Small intestine (tissue), 7 donors: Measurements from ENCODE around the gene TCF4. TPM values are rescaled to one million over a fixed set of nuclear protein-coding genes. Genes with fewer than 3 reads are reported as not detected.

Source experiments
- DNase-seq, 2 donors: peaks; one replicate each; pipeline versions ENCODE4 v3.0.0 to v3.0.0-alpha.2; 2013
- FAIRE-seq: peaks from 2 replicates; lab custom pipeline; 2012; peaks lifted over from hg19 to GRCh38; lab: Jason Lieb, UNC
- H3K27ac ChIP-seq, 3 donors: one replicate each; pipeline ENCODE4 v1.5.1; 2013; ENCODE audit warnings: low read length in 2 of 3, mild to moderate bottlenecking in 2 of 3, control low read depth in 1 of 3, inconsistent platforms in 1 of 3, low read depth in 1 of 3, moderate library complexity in 1 of 3
- H3K27me3 ChIP-seq, 3 donors: one replicate each; pipeline ENCODE4 v1.6.1; 2013; ENCODE audit warnings: low read length in 3 of 3, inconsistent platforms in 1 of 3; ENCODE audit not compliant: control insufficient read depth in 3 of 3, insufficient read depth in 3 of 3
- H3K36me3 ChIP-seq, 3 donors: one replicate each; pipeline ENCODE4 v1.6.1; 2013; ENCODE audit warnings: low read length in 3 of 3, inconsistent platforms in 1 of 3, low read depth in 1 of 3, mild to moderate bottlenecking in 1 of 3, moderate library complexity in 1 of 3; ENCODE audit not compliant: control insufficient read depth in 3 of 3, insufficient read depth in 2 of 3
- H3K4me1 ChIP-seq, 3 donors: one replicate each; pipeline ENCODE4 v1.6.1; 2013; ENCODE audit warnings: low read length in 2 of 3, inconsistent platforms in 1 of 3, low read depth in 1 of 3, mild to moderate bottlenecking in 1 of 3, moderate library complexity in 1 of 3; ENCODE audit not compliant: control insufficient read depth in 3 of 3, insufficient read depth in 2 of 3
- H3K4me3 ChIP-seq, 3 donors: one replicate each; pipeline ENCODE4 v1.5.1; 2013; ENCODE audit warnings: low read length in 3 of 3, control low read depth in 1 of 3, inconsistent platforms in 1 of 3, low read depth in 1 of 3, mild to moderate bottlenecking in 1 of 3, moderate library complexity in 1 of 3
- H3K9me3 ChIP-seq, 2 donors: one replicate each; pipeline ENCODE4 v1.6.1; 2013; ENCODE audit warnings: low read depth in 1 of 2, low read length in 1 of 2; ENCODE audit not compliant: control insufficient read depth in 2 of 2, insufficient read depth in 1 of 2
- WGBS, 3 donors: extraction: QIAGEN DNeasy Blood & Tissue Kit; methylation state at CpG; one replicate each; pipeline ENCODE4 v1.1.7; 2013; 5-methylcytosine and 5-hydroxymethylcytosine counted together
- polyA plus RNA-seq, 4 donors: library from polyadenylated mRNA; stranded (reverse) in 3 of 4; unstranded in 1 of 4; fragments of 200-250 nt in 3 of 4; fragments of 120-200 nt in 1 of 4; gene quantifications; one replicate each; pipeline versions ENCODE4 v1.2.1 to v1.2.3, GENCODE V29; 2013
- donor health status: healthy with polysubstance abuse.
- donor health status: control.
- donor health status: control.
- donor health status: Bipolar disorder and iron deficiency.
- donor health status: healthy.

The TCF4 gene
- polyA plus RNA-seq, 4 donors: 0.67 to 23.7 (median 11.5) TPM

GRCh38 chr18:55202232-55202917, 385.6 kb downstream of the TCF4 start:
- 86 to 94% (median 94%) methylated on average over 2 of the region's 2 CpGs for WGBS, 3 donors
- no peak for DNase-seq
- no peak for FAIRE-seq

GRCh38 chr18:55199291-55199963, 388.6 kb downstream of the TCF4 start:
- H3K27me3 ChIP-seq: no peaks in the 10 kb centered on the region
- WGBS, 3 donors: 67 to 71% (median 70%) methylated on average over 7 of the region's 7 CpGs
- no peak overlapping the region for H3K27ac ChIP-seq

More at GRCh38 chr18:55202232-55202917, 385.6 kb downstream of the TCF4 start:
- no peaks in the 10 kb centered on the region for H3K27me3 ChIP-seq
- no peak overlapping the region for H3K27ac ChIP-seq
- H3K9me3 ChIP-seq: peaks cover 0 to 4% of the 10 kb centered on the region in 2 donors
- H3K4me1 ChIP-seq: no peaks in the 10 kb centered on the region
- H3K4me3 ChIP-seq: no peak overlapping the region
- no peaks in the 10 kb centered on the region for H3K36me3 ChIP-seq

GRCh38 chr18:55195863-55196262, 392.1 kb downstream of the TCF4 start:
- FAIRE-seq (no peak), DNase-seq (no peak)
- Histone ChIP-seq H3K4me1 (no peaks in the 10 kb centered on the region), H3K36me3 (no peaks in the 10 kb centered on the region), H3K27ac (no peak overlapping the region), H3K27me3 (no peaks in the 10 kb centered on the region), H3K9me3 (no peaks in the 10 kb centered on the region), H3K4me3 (no peak overlapping the region)

More at GRCh38 chr18:55199291-55199963, 388.6 kb downstream of the TCF4 start:
- Histone ChIP-seq H3K4me3 (no peak overlapping the region), H3K36me3 (no peaks in the 10 kb centered on the region), H3K4me1 (no peaks in the 10 kb centered on the region), H3K9me3 (peaks cover 0 to 4% of the 10 kb centered on the region in 2 donors)
- DNase-seq (no peak), FAIRE-seq (no peak)

- H3K27ac ChIP-seq: no peak overlapping the region
- H3K36me3 ChIP-seq: no peaks in the 10 kb centered on the region
- no peaks in the 10 kb centered on the region for H3K27me3 ChIP-seq
- no peaks in the 10 kb centered on the region for H3K4me1 ChIP-seq
- FAIRE-seq (no peak), DNase-seq (no peak)
- 33 to 64% (median 34%) methylated on average over 3 of the region's 3 CpGs for WGBS, 3 donors
- no peaks in the 10 kb centered on the region for H3K9me3 ChIP-seq
- H3K4me3 ChIP-seq: no peak overlapping the region
These were observed 398.0 kb downstream of the TCF4 start for GRCh38 chr18:55189972-55190371.

GRCh38 chr18:55186588-55186987, 401.4 kb downstream of the TCF4 start:
- no peaks in the 10 kb centered on the region for H3K9me3 ChIP-seq
- no peak overlapping the region for H3K4me3 ChIP-seq
- FAIRE-seq: no peak
- no peaks in the 10 kb centered on the region for H3K36me3 ChIP-seq
- no peaks in the 10 kb centered on the region for H3K27me3 ChIP-seq
- no peak overlapping the region for H3K27ac ChIP-seq
- H3K4me1 ChIP-seq: no peaks in the 10 kb centered on the region
- DNase-seq: no peak

GRCh38 chr18:55185391-55185790, 402.6 kb downstream of the TCF4 start:
- H3K4me1 ChIP-seq: no peaks in the 10 kb centered on the region
- DNase-seq (no peak), FAIRE-seq (no peak)
- no peaks in the 10 kb centered on the region for H3K36me3 ChIP-seq
- no peaks in the 10 kb centered on the region for H3K9me3 ChIP-seq
- H3K27me3 ChIP-seq: no peaks in the 10 kb centered on the region
- no peak overlapping the region for H3K27ac ChIP-seq
- WGBS, 3 donors: 74 to 90% (median 89%) methylated on average over 1 of the region's 1 CpG
- H3K4me3 ChIP-seq: no peak overlapping the region

GRCh38 chr18:55179835-55180234, 408.2 kb downstream of the TCF4 start:
- Histone ChIP-seq H3K27me3 (no peaks in the 10 kb centered on the region), H3K36me3 (no peaks in the 10 kb centered on the region), H3K27ac (no peak overlapping the region), H3K9me3 (no peaks in the 10 kb centered on the region), H3K4me3 (no peak overlapping the region), H3K4me1 (no peaks in the 10 kb centered on the region)
- no peak for DNase-seq
- no peak for FAIRE-seq

- Histone ChIP-seq H3K4me1 (no peaks in the 10 kb centered on the region), H3K27ac (no peak overlapping the region), H3K9me3 (no peaks in the 10 kb centered on the region), H3K27me3 (no peaks in the 10 kb centered on the region), H3K36me3 (no peaks in the 10 kb centered on the region), H3K4me3 (no peak overlapping the region)
- 77 to 91% (median 88%) methylated on average over 5 of the region's 5 CpGs for WGBS, 3 donors
- DNase-seq (no peak), FAIRE-seq (no peak)
These were observed 408.6 kb downstream of the TCF4 start for GRCh38 chr18:55179425-55179824.
